ENCODE measurements around the gene TGIF2.

DNA sequence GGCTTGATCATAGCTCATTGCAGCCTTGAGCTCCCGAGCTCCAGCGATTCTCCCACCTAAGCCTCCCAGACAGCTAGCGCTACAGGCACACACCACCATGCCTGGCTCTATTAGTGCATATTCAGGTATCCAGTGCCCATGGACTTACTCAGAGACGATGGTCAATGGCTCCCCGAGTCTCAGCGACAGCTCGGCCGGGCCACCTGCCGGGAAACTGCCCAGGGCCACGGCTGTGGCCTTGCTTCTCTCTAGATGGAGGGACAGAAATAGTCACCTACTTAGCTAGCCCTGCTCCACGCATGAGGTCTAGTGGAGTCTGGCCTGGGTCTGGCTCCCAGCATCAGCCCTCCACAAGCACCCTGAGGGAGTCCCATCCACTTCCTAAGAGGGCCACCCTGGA is 60.9 kb downstream of the TGIF2 start:
- TF ChIP-seq, protein P1, sequence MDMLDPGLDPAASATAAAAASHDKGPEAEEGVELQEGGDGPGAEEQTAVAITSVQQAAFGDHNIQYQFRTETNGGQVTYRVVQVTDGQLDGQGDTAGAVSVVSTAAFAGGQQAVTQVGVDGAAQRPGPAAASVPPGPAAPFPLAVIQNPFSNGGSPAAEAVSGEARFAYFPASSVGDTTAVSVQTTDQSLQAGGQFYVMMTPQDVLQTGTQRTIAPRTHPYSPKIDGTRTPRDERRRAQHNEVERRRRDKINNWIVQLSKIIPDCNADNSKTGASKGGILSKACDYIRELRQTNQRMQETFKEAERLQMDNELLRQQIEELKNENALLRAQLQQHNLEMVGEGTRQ (IDR thresholded peaks at IDR 0.05; ENCODE audit: low read length), result no peak
- TF ChIP-seq RXRA (IDR thresholded peaks at IDR 0.05; ENCODE audit: insufficient read depth, low read depth, low read length) (no peak), POU5F1 (IDR thresholded peaks at IDR 0.05; ENCODE audit: low read depth, low read length) (no peak), SP1 (IDR thresholded peaks at IDR 0.05; ENCODE audit: low read depth, low read length) (no peak), SIRT6 (IDR thresholded peaks at IDR 0.05; ENCODE audit: low read length) (no peak), JUN (IDR thresholded peaks at IDR 0.05; ENCODE audit: low read depth, low read length) (no peak), EP300 (IDR thresholded peaks at IDR 0.05; ENCODE audit: borderline replicate concordance in 1 of 2, low read depth in 2 of 2, low read length in 2 of 2) (no peak), FOSL1 (IDR thresholded peaks at IDR 0.05; ENCODE audit: insufficient read depth, low read depth, low read length) (no peak), CREB1 (IDR thresholded peaks at IDR 0.05) (no peak), TCF12 (IDR thresholded peaks at IDR 0.05; ENCODE audit: low read depth, low read length) (no peak), EZH2 (IDR thresholded peaks at IDR 0.05; ENCODE audit: low read depth, low read length, severe bottlenecking) (no peak)
- TF ChIP-seq, protein P2, sequence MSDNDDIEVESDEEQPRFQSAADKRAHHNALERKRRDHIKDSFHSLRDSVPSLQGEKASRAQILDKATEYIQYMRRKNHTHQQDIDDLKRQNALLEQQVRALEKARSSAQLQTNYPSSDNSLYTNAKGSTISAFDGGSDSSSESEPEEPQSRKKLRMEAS (IDR thresholded peaks at IDR 0.05), result no peak
- TF ChIP-seq, protein P3, sequence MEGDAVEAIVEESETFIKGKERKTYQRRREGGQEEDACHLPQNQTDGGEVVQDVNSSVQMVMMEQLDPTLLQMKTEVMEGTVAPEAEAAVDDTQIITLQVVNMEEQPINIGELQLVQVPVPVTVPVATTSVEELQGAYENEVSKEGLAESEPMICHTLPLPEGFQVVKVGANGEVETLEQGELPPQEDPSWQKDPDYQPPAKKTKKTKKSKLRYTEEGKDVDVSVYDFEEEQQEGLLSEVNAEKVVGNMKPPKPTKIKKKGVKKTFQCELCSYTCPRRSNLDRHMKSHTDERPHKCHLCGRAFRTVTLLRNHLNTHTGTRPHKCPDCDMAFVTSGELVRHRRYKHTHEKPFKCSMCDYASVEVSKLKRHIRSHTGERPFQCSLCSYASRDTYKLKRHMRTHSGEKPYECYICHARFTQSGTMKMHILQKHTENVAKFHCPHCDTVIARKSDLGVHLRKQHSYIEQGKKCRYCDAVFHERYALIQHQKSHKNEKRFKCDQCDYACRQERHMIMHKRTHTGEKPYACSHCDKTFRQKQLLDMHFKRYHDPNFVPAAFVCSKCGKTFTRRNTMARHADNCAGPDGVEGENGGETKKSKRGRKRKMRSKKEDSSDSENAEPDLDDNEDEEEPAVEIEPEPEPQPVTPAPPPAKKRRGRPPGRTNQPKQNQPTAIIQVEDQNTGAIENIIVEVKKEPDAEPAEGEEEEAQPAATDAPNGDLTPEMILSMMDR (IDR thresholded peaks at IDR 0.05; ENCODE audit: control extremely low read depth in 1 of 3, insufficient read depth in 1 of 3, low read depth in 1 of 3, low read length in 3 of 3), result no peak
